Measurements from ENCODE around the gene RHNO1. TPM values are rescaled to one million over a fixed set of nuclear protein-coding genes. Genes with fewer than 3 reads are reported as not detected.

Gene RHNO1
- total and polyA plus RNA-seq, 2 of the 13 experiments (the other 11 are each of a cell fraction or from before 2014, with no cell fraction given): 27.2 to 49.6 TPM

DNA sequence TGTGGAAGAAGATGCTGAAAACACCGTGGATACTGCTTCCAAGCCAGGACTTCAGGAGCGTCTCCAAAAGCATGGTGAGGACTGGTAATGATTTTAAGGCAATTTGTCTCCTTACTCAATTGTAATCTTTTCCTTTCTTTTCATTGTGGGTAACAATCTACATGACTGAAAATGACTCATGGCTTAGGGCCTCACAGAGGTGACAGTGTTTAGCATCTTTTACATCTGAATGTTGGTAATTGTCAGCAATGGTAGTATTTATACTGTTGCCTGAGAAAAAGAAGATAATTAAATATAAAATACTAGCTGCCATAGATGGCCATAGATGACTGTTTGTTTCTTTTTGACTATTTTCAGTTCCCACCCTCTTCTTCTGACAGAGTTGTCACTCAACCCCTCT is 45.3 kb downstream of the RHNO1 start (continued):
- TF ChIP-seq, protein P1, sequence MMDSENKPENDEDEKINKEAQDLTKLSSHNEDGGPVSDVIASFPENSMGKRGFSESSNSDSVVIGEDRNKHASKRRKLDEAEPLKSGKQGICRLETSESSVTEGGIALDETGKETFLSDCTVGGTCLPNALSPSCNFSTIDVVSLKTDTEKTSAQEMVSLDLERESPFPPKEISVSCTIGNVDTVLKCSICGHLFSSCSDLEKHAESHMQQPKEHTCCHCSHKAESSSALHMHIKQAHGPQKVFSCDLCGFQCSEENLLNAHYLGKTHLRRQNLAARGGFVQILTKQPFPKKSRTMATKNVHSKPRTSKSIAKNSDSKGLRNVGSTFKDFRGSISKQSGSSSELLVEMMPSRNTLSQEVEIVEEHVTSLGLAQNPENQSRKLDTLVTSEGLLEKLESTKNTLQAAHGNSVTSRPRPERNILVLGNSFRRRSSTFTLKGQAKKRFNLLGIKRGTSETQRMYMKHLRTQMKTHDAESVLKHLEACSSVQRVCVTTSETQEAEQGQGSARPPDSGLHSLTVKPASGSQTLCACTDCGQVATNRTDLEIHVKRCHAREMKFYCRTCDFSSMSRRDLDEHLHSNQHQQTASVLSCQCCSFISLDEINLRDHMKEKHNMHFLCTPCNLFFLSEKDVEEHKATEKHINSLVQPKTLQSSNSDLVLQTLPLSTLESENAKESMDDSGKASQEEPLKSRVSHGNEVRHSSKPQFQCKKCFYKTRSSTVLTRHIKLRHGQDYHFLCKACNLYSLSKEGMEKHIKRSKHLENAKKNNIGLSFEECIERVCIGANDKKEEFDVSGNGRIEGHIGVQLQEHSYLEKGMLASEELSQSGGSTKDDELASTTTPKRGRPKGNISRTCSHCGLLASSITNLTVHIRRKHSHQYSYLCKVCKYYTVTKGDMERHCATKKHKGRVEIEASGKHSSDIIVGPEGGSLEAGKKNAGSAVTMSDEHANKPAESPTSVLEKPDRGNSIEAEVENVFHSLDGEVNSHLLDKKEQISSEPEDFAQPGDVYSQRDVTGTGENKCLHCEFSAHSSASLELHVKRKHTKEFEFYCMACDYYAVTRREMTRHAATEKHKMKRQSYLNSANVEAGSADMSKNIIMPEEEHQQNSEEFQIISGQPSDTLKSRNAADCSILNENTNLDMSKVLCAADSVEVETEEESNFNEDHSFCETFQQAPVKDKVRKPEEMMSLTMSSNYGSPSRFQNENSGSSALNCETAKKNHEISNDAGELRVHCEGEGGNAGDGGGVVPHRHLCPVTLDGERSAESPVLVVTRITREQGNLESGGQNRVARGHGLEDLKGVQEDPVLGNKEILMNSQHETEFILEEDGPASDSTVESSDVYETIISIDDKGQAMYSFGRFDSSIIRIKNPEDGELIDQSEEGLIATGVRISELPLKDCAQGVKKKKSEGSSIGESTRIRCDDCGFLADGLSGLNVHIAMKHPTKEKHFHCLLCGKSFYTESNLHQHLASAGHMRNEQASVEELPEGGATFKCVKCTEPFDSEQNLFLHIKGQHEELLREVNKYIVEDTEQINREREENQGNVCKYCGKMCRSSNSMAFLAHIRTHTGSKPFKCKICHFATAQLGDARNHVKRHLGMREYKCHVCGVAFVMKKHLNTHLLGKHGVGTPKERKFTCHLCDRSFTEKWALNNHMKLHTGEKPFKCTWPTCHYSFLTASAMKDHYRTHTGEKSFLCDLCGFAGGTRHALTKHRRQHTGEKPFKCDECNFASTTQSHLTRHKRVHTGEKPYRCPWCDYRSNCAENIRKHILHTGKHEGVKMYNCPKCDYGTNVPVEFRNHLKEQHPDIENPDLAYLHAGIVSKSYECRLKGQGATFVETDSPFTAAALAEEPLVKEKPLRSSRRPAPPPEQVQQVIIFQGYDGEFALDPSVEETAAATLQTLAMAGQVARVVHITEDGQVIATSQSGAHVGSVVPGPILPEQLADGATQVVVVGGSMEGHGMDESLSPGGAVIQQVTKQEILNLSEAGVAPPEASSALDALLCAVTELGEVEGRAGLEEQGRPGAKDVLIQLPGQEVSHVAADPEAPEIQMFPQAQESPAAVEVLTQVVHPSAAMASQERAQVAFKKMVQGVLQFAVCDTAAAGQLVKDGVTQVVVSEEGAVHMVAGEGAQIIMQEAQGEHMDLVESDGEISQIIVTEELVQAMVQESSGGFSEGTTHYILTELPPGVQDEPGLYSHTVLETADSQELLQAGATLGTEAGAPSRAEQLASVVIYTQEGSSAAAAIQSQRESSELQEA (CRISPR knock-in tag; IDR thresholded peaks at IDR 0.05; ENCODE audit: not compliant biosample characterization): no peak
- TF ChIP-seq, protein P2, sequence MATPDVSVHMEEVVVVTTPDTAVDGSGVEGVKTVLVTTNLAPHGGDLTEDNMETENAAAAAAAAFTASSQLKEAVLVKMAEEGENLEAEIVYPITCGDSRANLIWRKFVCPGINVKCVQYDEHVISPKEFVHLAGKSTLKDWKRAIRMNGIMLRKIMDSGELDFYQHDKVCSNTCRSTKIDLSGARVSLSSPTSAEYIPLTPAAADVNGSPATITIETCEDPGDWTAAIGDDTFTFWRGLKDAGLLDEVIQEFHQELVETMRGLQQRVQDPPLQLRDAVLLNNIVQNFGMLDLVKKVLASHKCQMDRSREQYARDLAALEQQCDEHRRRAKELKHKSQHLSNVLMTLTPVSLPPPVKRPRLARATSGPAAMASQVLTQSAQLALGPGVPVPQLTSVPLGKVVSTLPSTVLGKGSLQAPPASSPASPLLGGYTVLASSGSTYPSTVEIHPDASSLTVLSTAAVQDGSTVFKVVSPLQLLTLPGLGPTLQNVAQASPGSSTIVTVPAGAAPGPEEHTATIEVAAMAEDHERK (CRISPR knock-in tag; IDR thresholded peaks at IDR 0.05; ENCODE audit: low read depth): no peak

DNA sequence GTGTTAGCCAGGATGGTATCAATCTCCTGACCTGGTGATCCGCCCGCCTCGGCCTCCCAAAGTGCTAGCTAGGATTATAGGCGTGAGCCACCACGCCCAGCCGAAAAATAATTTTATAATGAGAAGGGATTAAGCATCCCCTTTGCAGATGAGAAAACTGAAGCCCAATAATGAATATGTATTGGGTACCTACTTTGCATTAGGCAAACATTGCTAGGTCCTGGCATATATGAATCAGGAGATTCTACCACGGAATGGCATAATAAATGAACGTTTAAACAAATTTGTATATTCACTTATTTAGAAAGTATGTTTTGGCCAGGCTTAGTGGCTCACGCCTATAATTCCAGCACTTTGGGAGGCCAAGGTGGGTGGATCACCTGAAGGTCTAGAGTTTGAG is 46.0 kb downstream of the RHNO1 start:
- ATAC-seq (no peak), DNase-seq (ENCODE audit: low spot score) (no peak), FAIRE-seq (no peak)
- no peaks in the 10 kb centered on the region for H4K20me1 ChIP-seq (ENCODE audit: insufficient read depth, low read length)
- 95% methylated on average over 9 of the region's 9 CpGs for WGBS (ENCODE audit: low lambda C conversion rate)
- in situ Hi-C loops (cut with HindIII; ENCODE audit: extremely low pct_ligation_motif_present, low pct_unique_long_range_greater_than_20kb) (no loop called here), intact Hi-C loops (cut with micrococcal nuclease; ENCODE audit: unreplicated experiment) (no loop called here)
- H3K9me3 ChIP-seq (ENCODE audit: low read length): no peaks in the 10 kb centered on the region
- H3K9ac ChIP-seq (ENCODE audit: insufficient read depth, low read depth, low read length): no peak overlapping the region
- no peak overlapping the region for H2AFZ ChIP-seq (ENCODE audit: low read length)
- peaks cover 8 to 50% of the 10 kb centered on the region in 2 experiments for H3K36me3 ChIP-seq (replicated peaks in 1 of 2; ENCODE audit: control insufficient read depth in 1 of 2, insufficient read depth in 2 of 2, low read length in 2 of 2)
- H3K4me3 ChIP-seq (replicated peaks in 1 of 3; ENCODE audit: insufficient read depth in 1 of 3, low read depth in 2 of 3, low read length in 3 of 3): no peak overlapping the region
- H3K27me3 ChIP-seq (ENCODE audit: control insufficient read depth in 1 of 2, insufficient read depth in 2 of 2, low read length in 2 of 2): no peaks in the 10 kb centered on the region
- H3K79me2 ChIP-seq (ENCODE audit: insufficient read depth, low read length): no peaks in the 10 kb centered on the region
- no peak overlapping the region for H3K4me2 ChIP-seq (ENCODE audit: low read depth, low read length)
- ChIA-PET POLR2A (no interaction called here), CTCF (ENCODE audit: low intra/inter-chr PET ratio, low total read pairs) (no interaction called here)
- BruUV-seq (replicated peaks): no TSS peak
- H3K4me1 ChIP-seq (ENCODE audit: insufficient read depth, low read length): no peaks in the 10 kb centered on the region
- no peak overlapping the region for H3K27ac ChIP-seq (ENCODE audit: extremely low read length, insufficient read depth, low read length)
- TF ChIP-seq, protein P3, sequence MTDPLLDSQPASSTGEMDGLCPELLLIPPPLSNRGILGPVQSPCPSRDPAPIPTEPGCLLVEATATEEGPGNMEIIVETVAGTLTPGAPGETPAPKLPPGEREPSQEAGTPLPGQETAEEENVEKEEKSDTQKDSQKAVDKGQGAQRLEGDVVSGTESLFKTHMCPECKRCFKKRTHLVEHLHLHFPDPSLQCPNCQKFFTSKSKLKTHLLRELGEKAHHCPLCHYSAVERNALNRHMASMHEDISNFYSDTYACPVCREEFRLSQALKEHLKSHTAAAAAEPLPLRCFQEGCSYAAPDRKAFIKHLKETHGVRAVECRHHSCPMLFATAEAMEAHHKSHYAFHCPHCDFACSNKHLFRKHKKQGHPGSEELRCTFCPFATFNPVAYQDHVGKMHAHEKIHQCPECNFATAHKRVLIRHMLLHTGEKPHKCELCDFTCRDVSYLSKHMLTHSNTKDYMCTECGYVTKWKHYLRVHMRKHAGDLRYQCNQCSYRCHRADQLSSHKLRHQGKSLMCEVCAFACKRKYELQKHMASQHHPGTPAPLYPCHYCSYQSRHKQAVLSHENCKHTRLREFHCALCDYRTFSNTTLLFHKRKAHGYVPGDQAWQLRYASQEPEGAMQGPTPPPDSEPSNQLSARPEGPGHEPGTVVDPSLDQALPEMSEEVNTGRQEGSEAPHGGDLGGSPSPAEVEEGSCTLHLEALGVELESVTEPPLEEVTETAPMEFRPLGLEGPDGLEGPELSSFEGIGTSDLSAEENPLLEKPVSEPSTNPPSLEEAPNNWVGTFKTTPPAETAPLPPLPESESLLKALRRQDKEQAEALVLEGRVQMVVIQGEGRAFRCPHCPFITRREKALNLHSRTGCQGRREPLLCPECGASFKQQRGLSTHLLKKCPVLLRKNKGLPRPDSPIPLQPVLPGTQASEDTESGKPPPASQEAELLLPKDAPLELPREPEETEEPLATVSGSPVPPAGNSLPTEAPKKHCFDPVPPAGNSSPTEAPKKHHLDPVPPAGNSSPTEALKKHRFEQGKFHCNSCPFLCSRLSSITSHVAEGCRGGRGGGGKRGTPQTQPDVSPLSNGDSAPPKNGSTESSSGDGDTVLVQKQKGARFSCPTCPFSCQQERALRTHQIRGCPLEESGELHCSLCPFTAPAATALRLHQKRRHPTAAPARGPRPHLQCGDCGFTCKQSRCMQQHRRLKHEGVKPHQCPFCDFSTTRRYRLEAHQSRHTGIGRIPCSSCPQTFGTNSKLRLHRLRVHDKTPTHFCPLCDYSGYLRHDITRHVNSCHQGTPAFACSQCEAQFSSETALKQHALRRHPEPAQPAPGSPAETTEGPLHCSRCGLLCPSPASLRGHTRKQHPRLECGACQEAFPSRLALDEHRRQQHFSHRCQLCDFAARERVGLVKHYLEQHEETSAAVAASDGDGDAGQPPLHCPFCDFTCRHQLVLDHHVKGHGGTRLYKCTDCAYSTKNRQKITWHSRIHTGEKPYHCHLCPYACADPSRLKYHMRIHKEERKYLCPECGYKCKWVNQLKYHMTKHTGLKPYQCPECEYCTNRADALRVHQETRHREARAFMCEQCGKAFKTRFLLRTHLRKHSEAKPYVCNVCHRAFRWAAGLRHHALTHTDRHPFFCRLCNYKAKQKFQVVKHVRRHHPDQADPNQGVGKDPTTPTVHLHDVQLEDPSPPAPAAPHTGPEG (CRISPR knock-in tag; IDR thresholded peaks at IDR 0.05): no peak
